ENCODE data around the gene HOXA6. TPM values are rescaled to one million over a fixed set of nuclear protein-coding genes. Genes with fewer than 3 reads are reported as not detected.

HOXA6 gene
- total RNA-seq, 1 experiment from 2014 or later, result 12.7 TPM

DNA sequence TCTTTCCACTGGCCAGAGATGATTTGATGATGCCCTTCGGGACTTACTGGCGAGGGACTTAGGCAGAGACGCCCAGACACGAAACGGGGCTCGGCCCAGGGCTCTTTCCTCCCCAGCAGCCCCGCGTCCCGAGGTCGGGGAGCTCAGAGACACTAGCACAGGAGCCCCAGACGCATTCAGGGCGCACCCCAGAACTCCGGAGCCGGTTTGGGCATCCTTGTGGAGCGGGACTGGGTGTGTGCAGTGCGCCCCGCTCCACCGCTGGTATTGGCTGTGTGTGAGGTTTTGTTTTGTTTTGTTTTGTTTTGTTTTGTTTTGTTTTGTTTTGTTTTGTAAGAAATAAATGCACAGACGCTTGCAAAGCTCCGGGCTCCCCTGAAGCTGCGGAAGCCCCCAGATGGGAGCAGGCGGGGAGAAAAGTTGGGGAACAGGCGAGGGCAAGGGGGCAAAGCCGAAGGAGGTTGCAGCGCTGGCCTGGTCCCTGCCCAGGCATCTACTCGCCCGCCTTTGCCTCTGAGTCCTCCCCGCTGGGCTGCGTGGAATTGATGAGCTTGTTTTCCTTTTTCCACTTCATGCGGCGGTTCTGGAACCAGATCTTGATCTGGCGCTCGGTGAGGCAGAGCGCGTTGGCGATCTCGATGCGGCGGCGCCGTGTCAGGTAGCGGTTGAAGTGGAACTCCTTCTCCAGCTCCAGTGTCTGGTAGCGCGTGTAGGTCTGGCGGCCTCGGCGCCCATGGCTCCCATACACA, 2.2 kb downstream of the HOXA6 start:
- RAD21 ChIA-PET (ENCODE audit: low non-redundant PET in 1 of 2, low total read pairs in 2 of 2, uncharacterized antibody in 2 of 2, unreplicated experiment in 2 of 2), result no interaction called here
- H3K79me2 ChIP-seq (ENCODE audit: insufficient read depth, low read length), result peaks cover 32% of the 10 kb centered on the region
- no peak overlapping the region for H3K4me2 ChIP-seq (ENCODE audit: low read length)
- POLR2A ChIA-PET, result no interaction called here
- no peak overlapping the region for H3K4me3 ChIP-seq (replicated peaks in 1 of 2; ENCODE audit: low read depth in 1 of 2, low read length in 2 of 2)
- no peak for ATAC-seq
- TF ChIP-seq CEBPB (IDR thresholded peaks at IDR 0.05; ENCODE audit: low read depth) (no peak), JUND (IDR thresholded peaks at IDR 0.05) (no peak), FOSL1 (IDR thresholded peaks at IDR 0.05; ENCODE audit: low read depth) (no peak), POLR2A (IDR thresholded peaks at IDR 0.05; ENCODE audit: borderline replicate concordance, extremely low read depth, insufficient read depth, insufficient read length) (no peak)
- intact Hi-C loops (cut with micrococcal nuclease), result no loop called here
- H3K9me2 ChIP-seq (ENCODE audit: insufficient read depth), result no peaks in the 10 kb centered on the region
- no peak for DNase-seq (ENCODE audit: low read depth, low spot score)
- no peaks in the 10 kb centered on the region for H3K9me3 ChIP-seq (ENCODE audit: control insufficient read depth in 1 of 2, insufficient read depth in 1 of 2, low read depth in 1 of 2, low read length in 2 of 2)
- H2AFZ ChIP-seq (ENCODE audit: low read depth, low read length, poor library complexity, severe bottlenecking), result no peak overlapping the region
- no peaks in the 10 kb centered on the region for H4K20me1 ChIP-seq (ENCODE audit: insufficient read depth)
- no peak overlapping the region for H3K27ac ChIP-seq (ENCODE audit: low read depth, low read length)
- peaks cover 8 to 12% of the 10 kb centered on the region in 2 experiments; a peak in 3 of 4 replicates for H3K36me3 ChIP-seq (ENCODE audit: control insufficient read depth in 1 of 2, insufficient read depth in 2 of 2, low read length in 2 of 2)
- no peaks in the 10 kb centered on the region for H3K27me3 ChIP-seq (ENCODE audit: insufficient read depth, low read length)
- peaks cover 15 to 31% of the 10 kb centered on the region in 2 experiments for H3K4me1 ChIP-seq (ENCODE audit: control insufficient read depth in 1 of 2, insufficient read depth in 2 of 2, low read length in 2 of 2)
- BruUV-seq (replicated peaks), result no TSS peak
- H3K9ac ChIP-seq (ENCODE audit: low read length), result no peak overlapping the region
- CTCF ChIA-PET, result no interaction called here

DNA sequence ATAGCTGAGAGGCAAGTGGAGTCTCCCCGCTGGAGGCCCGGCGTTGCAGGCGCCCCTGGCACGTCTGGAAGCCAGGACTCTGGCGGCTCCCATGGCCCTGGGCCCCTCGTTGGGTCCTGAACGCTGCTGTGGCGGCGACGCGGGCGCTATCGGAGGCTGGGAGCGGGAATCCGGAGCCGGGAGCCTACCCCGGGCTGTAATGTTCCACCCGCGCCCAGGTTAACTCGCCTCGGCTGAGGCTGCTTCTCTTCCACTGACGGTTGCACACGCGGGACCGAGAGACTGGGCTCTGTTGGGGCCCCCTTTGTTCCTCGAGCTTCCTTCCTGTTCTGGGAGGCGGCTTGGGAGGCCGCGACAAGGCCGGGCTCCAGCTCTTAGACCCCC, 2.8 kb downstream of the HOXA6 start:
- no peak for ATAC-seq
- no peak overlapping the region for H3K4me2 ChIP-seq (ENCODE audit: low read length)
- H3K79me2 ChIP-seq (ENCODE audit: insufficient read depth, low read length), result peaks cover 26% of the 10 kb centered on the region
- no peaks in the 10 kb centered on the region for H3K9me3 ChIP-seq (ENCODE audit: control insufficient read depth in 1 of 2, insufficient read depth in 1 of 2, low read depth in 1 of 2, low read length in 2 of 2)
- no peak overlapping the region for H3K4me3 ChIP-seq (replicated peaks in 1 of 2; ENCODE audit: low read depth in 1 of 2, low read length in 2 of 2)
- ChIA-PET POLR2A (no interaction called here), CTCF (no interaction called here), RAD21 (ENCODE audit: low non-redundant PET in 1 of 2, low total read pairs in 2 of 2, uncharacterized antibody in 2 of 2, unreplicated experiment in 2 of 2) (no interaction called here)
- no peaks in the 10 kb centered on the region for H3K27me3 ChIP-seq (ENCODE audit: insufficient read depth, low read length)
- H3K27ac ChIP-seq (ENCODE audit: low read depth, low read length), result no peak overlapping the region
- no peaks in the 10 kb centered on the region for H4K20me1 ChIP-seq (ENCODE audit: insufficient read depth)
- H3K9me2 ChIP-seq (ENCODE audit: insufficient read depth), result no peaks in the 10 kb centered on the region
- DNase-seq (ENCODE audit: low read depth, low spot score), result no peak
- H3K4me1 ChIP-seq (ENCODE audit: control insufficient read depth in 1 of 2, insufficient read depth in 2 of 2, low read length in 2 of 2), result peaks cover 12 to 25% of the 10 kb centered on the region in 2 experiments
- TF ChIP-seq, protein P1, sequence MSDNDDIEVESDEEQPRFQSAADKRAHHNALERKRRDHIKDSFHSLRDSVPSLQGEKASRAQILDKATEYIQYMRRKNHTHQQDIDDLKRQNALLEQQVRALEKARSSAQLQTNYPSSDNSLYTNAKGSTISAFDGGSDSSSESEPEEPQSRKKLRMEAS (IDR thresholded peaks at IDR 0.05), result no peak
- TF ChIP-seq SIN3A (IDR thresholded peaks at IDR 0.05; ENCODE audit: low read depth), result no peak
- TF ChIP-seq YY1 (IDR thresholded peaks at IDR 0.05; ENCODE audit: extremely low read depth, insufficient replicate concordance, low read depth, low read length), result no peak
- TF ChIP-seq ZFX (IDR thresholded peaks at IDR 0.05), result no peak
- TF ChIP-seq ELF1 (IDR thresholded peaks at IDR 0.05; ENCODE audit: borderline replicate concordance, low read depth), result no peak
- TF ChIP-seq, protein P2, sequence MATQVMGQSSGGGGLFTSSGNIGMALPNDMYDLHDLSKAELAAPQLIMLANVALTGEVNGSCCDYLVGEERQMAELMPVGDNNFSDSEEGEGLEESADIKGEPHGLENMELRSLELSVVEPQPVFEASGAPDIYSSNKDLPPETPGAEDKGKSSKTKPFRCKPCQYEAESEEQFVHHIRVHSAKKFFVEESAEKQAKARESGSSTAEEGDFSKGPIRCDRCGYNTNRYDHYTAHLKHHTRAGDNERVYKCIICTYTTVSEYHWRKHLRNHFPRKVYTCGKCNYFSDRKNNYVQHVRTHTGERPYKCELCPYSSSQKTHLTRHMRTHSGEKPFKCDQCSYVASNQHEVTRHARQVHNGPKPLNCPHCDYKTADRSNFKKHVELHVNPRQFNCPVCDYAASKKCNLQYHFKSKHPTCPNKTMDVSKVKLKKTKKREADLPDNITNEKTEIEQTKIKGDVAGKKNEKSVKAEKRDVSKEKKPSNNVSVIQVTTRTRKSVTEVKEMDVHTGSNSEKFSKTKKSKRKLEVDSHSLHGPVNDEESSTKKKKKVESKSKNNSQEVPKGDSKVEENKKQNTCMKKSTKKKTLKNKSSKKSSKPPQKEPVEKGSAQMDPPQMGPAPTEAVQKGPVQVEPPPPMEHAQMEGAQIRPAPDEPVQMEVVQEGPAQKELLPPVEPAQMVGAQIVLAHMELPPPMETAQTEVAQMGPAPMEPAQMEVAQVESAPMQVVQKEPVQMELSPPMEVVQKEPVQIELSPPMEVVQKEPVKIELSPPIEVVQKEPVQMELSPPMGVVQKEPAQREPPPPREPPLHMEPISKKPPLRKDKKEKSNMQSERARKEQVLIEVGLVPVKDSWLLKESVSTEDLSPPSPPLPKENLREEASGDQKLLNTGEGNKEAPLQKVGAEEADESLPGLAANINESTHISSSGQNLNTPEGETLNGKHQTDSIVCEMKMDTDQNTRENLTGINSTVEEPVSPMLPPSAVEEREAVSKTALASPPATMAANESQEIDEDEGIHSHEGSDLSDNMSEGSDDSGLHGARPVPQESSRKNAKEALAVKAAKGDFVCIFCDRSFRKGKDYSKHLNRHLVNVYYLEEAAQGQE (IDR thresholded peaks at IDR 0.05; ENCODE audit: low read depth), result no peak
- no peak for TF ChIP-seq EGR1 (IDR thresholded peaks at IDR 0.05; ENCODE audit: low read depth)
- no peak for TF ChIP-seq SRF (IDR thresholded peaks at IDR 0.05; ENCODE audit: low read depth)
- BruUV-seq (replicated peaks), result no TSS peak
- H3K9ac ChIP-seq (ENCODE audit: low read length), result no peak overlapping the region
- intact Hi-C loops (cut with micrococcal nuclease), result no loop called here
- H3K36me3 ChIP-seq (ENCODE audit: control insufficient read depth in 1 of 2, insufficient read depth in 2 of 2, low read length in 2 of 2), result peaks cover 8 to 12% of the 10 kb centered on the region in 2 experiments; a peak in 3 of 4 replicates
- no peak overlapping the region for H2AFZ ChIP-seq (ENCODE audit: low read depth, low read length, poor library complexity, severe bottlenecking)

All from HCT116 (cell line).